A549 (cell line): Measurements from ENCODE around the gene TBX20.
"Not testable (repeated sequence)": the region's sequence is repeated elsewhere in the genome, so short reads cannot be mapped to it uniquely, and the experiment has no call there.

ENCODE experiments used
- HDAC2 ChIP-seq: fragments of 200-600 bp; sonication (generic); IDR thresholded peaks from 2 replicates; pipeline ENCODE4 v1.6.1; 2016
- NR3C1 ChIP-seq: fragments of >200 bp; sonication (Bioruptor Twin); formaldehyde crosslinking; IDR thresholded peaks from 3 replicates; pipeline ENCODE4 v1.6.1; 2017
- PHF8 ChIP-seq: fragments of 200-600 bp; sonication (generic); IDR thresholded peaks from 2 replicates; pipeline ENCODE4 v1.6.1; 2016; ENCODE audit warnings: low read depth, mild to moderate bottlenecking, antibody characterized with exemption, moderate library complexity, borderline replicate concordance
- POLR2AphosphoS2 ChIP-seq: conservative IDR thresholded peaks from 2 replicates; pipeline ENCODE4 v1.6.1; 2012; ENCODE audit warnings: low read length, improper control_type of control experiment, inconsistent platforms
- RARB ChIP-seq: fragments of 250-450 bp; sonication (Bioruptor Pico); IDR thresholded peaks from 2 replicates; pipeline ENCODE4 v1.8.0; 2021; ENCODE audit warnings: mild to moderate bottlenecking, moderate library complexity
- RNF2 ChIP-seq: fragments of 200-600 bp; sonication (generic); IDR thresholded peaks from 2 replicates; pipeline ENCODE4 v1.6.1; 2016; ENCODE audit warnings: low read depth, mild to moderate bottlenecking, antibody characterized with exemption, moderate library complexity, borderline replicate concordance
- TP53 ChIP-seq: fragments of 250-450 bp; sonication (Bioruptor Pico); IDR thresholded peaks from 2 replicates; pipeline ENCODE4 v1.5.0; 2021; ENCODE audit warnings: mild to moderate bottlenecking, moderate library complexity
- TF ChIP-seq, protein P1 (sequence below): fragments of >200 bp; sonication (Bioruptor Twin); formaldehyde crosslinking; IDR thresholded peaks from 3 replicates; pipeline ENCODE4 v1.5.1; 2016
- TF ChIP-seq, protein P2 (sequence below): fragments of 250-450 bp; sonication (Bioruptor Pico); IDR thresholded peaks from 2 replicates; pipeline ENCODE4 v1.5.0; 2021; ENCODE audit warnings: mild to moderate bottlenecking, moderate library complexity, borderline replicate concordance
- TF ChIP-seq, protein P3 (sequence below): fragments of 450-650 bp; IDR thresholded peaks from 2 replicates; pipeline ENCODE4 v1.6.1; 2014; ENCODE audit warnings: antibody characterized with exemption

DNA sequence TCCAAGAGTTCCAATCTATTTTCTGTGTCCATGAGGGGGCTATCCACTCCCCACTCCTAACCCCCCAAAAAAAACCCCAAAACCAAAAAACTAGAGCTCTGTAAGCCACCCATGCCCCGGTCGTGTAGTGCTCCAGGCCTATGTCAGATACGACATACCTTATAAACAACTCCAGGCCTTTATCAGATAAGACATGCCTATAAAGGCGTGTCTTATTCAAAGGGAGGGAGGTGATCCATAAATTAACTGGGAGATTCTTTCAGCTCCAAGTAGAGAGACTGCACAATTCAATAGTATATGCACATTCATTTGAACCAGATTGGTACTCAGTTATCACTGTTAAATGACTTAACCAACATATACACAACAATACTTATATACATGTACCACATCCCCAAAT is 62.3 kb downstream of the TBX20 start:
- TF ChIP-seq, protein P1, sequence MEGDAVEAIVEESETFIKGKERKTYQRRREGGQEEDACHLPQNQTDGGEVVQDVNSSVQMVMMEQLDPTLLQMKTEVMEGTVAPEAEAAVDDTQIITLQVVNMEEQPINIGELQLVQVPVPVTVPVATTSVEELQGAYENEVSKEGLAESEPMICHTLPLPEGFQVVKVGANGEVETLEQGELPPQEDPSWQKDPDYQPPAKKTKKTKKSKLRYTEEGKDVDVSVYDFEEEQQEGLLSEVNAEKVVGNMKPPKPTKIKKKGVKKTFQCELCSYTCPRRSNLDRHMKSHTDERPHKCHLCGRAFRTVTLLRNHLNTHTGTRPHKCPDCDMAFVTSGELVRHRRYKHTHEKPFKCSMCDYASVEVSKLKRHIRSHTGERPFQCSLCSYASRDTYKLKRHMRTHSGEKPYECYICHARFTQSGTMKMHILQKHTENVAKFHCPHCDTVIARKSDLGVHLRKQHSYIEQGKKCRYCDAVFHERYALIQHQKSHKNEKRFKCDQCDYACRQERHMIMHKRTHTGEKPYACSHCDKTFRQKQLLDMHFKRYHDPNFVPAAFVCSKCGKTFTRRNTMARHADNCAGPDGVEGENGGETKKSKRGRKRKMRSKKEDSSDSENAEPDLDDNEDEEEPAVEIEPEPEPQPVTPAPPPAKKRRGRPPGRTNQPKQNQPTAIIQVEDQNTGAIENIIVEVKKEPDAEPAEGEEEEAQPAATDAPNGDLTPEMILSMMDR = not testable (repeated sequence)
- not testable (repeated sequence) for TF ChIP-seq TP53 (CRISPR knock-in tag); POLR2AphosphoS2; RARB; PHF8; NR3C1; RNF2; HDAC2
- TF ChIP-seq, protein P2, sequence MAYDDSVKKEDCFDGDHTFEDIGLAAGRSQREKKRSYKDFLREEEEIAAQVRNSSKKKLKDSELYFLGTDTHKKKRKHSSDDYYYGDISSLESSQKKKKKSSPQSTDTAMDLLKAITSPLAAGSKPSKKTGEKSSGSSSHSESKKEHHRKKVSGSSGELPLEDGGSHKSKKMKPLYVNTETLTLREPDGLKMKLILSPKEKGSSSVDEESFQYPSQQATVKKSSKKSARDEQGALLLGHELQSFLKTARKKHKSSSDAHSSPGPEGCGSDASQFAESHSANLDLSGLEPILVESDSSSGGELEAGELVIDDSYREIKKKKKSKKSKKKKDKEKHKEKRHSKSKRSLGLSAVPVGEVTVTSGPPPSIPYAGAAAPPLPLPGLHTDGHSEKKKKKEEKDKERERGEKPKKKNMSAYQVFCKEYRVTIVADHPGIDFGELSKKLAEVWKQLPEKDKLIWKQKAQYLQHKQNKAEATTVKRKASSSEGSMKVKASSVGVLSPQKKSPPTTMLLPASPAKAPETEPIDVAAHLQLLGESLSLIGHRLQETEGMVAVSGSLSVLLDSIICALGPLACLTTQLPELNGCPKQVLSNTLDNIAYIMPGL = not testable (repeated sequence)
- TF ChIP-seq, protein P3, sequence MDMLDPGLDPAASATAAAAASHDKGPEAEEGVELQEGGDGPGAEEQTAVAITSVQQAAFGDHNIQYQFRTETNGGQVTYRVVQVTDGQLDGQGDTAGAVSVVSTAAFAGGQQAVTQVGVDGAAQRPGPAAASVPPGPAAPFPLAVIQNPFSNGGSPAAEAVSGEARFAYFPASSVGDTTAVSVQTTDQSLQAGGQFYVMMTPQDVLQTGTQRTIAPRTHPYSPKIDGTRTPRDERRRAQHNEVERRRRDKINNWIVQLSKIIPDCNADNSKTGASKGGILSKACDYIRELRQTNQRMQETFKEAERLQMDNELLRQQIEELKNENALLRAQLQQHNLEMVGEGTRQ = not testable (repeated sequence)
